HepG2 (cell line): ENCODE data around the gene CAMK2N2.

ENCODE experiments used
- CREB1 ChIP-seq, 2 experiments: fragments of 450-650 bp in 1 of 2; IDR thresholded peaks; 2 replicates each; pipeline ENCODE4 v1.6.1; 2016 to 2017; ENCODE audit warnings: control low read depth in 1 of 2, mild to moderate bottlenecking in 1 of 2, missing compliant biosample characterization in 1 of 2, missing genetic modification characterization in 1 of 2
- FOXJ3 ChIP-seq: sonication (generic); formaldehyde crosslinking; IDR thresholded peaks from 2 replicates; pipeline ENCODE4 v1.4.0; 2020; ENCODE audit warnings: missing genetic modification reagents, mild to moderate bottlenecking, borderline replicate concordance
- HDAC6 ChIP-seq: fragments of 200-600 bp; sonication (generic); IDR thresholded peaks from 2 replicates; pipeline ENCODE4 v1.7.0; 2017; ENCODE audit warnings: mild to moderate bottlenecking, antibody characterized with exemption, low read length, low read depth
- MZF1 ChIP-seq: sonication (generic); formaldehyde crosslinking; IDR thresholded peaks from 2 replicates; pipeline ENCODE4 v1.8.1; 2023; ENCODE audit warnings: mild to moderate bottlenecking, missing genetic modification reagents, borderline replicate concordance
- NCOA1 ChIP-seq: sonication (generic); formaldehyde crosslinking; IDR thresholded peaks from 2 replicates; pipeline ENCODE4 v1.9.0; 2021; ENCODE audit warnings: missing genetic modification reagents
- NFE2L2 ChIP-seq: fragments of 150-350 bp; IDR thresholded peaks from 2 replicates; pipeline ENCODE4 v1.6.1; 2014; ENCODE audit warnings: low read length
- POLR2A ChIP-seq, 2 experiments: IDR thresholded peaks; 2 replicates each; pipeline ENCODE4 v1.6.1; 2011; ENCODE audit warnings: low read depth in 2 of 2, low read length in 2 of 2, mild to moderate bottlenecking in 1 of 2, moderate library complexity in 1 of 2; ENCODE audit not compliant: insufficient read depth in 1 of 2
- SMAD1 ChIP-seq: sonication (generic); formaldehyde crosslinking; IDR thresholded peaks from 2 replicates; pipeline ENCODE4 v1.4.0; 2020; ENCODE audit warnings: missing genetic modification reagents, low read depth, mild to moderate bottlenecking, borderline replicate concordance
- ZNF274 ChIP-seq: sonication (generic); formaldehyde crosslinking; IDR thresholded peaks from 2 replicates; pipeline ENCODE4 v1.5.1; 2020; ENCODE audit warnings: mild to moderate bottlenecking, missing genetic modification reagents
- TF ChIP-seq, protein P1 (sequence below): sonication (generic); formaldehyde crosslinking; IDR thresholded peaks from 2 replicates; pipeline ENCODE4 v1.5.0; 2020; ENCODE audit warnings: mild to moderate bottlenecking, missing genetic modification reagents, moderate library complexity
- TF ChIP-seq, protein P2 (sequence below), 2 experiments: sonication (generic) in 1 of 2; formaldehyde crosslinking in 1 of 2; IDR thresholded peaks; 2 replicates each; pipeline versions ENCODE4 v1.5.1 to v1.6.1; 2011 to 2020; ENCODE audit warnings: borderline replicate concordance in 1 of 2, low read depth in 1 of 2, low read length in 1 of 2, mild to moderate bottlenecking in 1 of 2, missing genetic modification reagents in 1 of 2, moderate library complexity in 1 of 2

GRCh38 chr3:184291738-184292445 is 30.5 kb upstream of the CAMK2N2 start:
- TF ChIP-seq HDAC6 (no peak), CREB1 (IDR thresholded peaks at IDR 0.05) (no peak), CREB1 (CRISPR knock-in tag; IDR thresholded peaks at IDR 0.05) (no peak), POLR2A (IDR thresholded peaks at IDR 0.05; ENCODE audit: insufficient read depth in 1 of 2, low read depth in 2 of 2, low read length in 2 of 2) (no peak), FOXJ3 (no peak), SMAD1 (no peak), NCOA1 (no peak), NFE2L2 (no peak), ZNF274 (no peak), MZF1 (no peak)
- TF ChIP-seq, protein P1, sequence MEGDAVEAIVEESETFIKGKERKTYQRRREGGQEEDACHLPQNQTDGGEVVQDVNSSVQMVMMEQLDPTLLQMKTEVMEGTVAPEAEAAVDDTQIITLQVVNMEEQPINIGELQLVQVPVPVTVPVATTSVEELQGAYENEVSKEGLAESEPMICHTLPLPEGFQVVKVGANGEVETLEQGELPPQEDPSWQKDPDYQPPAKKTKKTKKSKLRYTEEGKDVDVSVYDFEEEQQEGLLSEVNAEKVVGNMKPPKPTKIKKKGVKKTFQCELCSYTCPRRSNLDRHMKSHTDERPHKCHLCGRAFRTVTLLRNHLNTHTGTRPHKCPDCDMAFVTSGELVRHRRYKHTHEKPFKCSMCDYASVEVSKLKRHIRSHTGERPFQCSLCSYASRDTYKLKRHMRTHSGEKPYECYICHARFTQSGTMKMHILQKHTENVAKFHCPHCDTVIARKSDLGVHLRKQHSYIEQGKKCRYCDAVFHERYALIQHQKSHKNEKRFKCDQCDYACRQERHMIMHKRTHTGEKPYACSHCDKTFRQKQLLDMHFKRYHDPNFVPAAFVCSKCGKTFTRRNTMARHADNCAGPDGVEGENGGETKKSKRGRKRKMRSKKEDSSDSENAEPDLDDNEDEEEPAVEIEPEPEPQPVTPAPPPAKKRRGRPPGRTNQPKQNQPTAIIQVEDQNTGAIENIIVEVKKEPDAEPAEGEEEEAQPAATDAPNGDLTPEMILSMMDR (CRISPR knock-in tag), result no peak
- TF ChIP-seq, protein P2, sequence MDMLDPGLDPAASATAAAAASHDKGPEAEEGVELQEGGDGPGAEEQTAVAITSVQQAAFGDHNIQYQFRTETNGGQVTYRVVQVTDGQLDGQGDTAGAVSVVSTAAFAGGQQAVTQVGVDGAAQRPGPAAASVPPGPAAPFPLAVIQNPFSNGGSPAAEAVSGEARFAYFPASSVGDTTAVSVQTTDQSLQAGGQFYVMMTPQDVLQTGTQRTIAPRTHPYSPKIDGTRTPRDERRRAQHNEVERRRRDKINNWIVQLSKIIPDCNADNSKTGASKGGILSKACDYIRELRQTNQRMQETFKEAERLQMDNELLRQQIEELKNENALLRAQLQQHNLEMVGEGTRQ (IDR thresholded peaks at IDR 0.05; ENCODE audit: low read depth, low read length), result no peak
- TF ChIP-seq, protein P2 (CRISPR knock-in tag; IDR thresholded peaks at IDR 0.05; ENCODE audit: borderline replicate concordance), result no peak
